NT2/D1 (cell line): Measurements from ENCODE around the gene PALLD.

Experiments
- SUZ12 ChIP-seq: IDR thresholded peaks from 2 replicates; pipeline ENCODE4 v1.6.1; 2011; ENCODE audit not compliant: insufficient read length, insufficient read depth; ENCODE audit errors: extremely low read depth
- YY1 ChIP-seq: IDR thresholded peaks from 2 replicates; pipeline ENCODE4 v1.6.1; 2011; ENCODE audit not compliant: insufficient read length, insufficient read depth
- ZNF274 ChIP-seq: IDR thresholded peaks from 2 replicates; pipeline ENCODE4 v1.6.1; 2011; ENCODE audit warnings: mild to moderate bottlenecking, low read depth, low read length

GRCh38 chr4:168654848-168655174 lies 158.0 kb downstream of the PALLD start:
- TF ChIP-seq YY1 (no peak), SUZ12 (no peak), ZNF274 (no peak)
